ENCODE data around the gene LYRM4.

LYRM4 gene

DNA sequence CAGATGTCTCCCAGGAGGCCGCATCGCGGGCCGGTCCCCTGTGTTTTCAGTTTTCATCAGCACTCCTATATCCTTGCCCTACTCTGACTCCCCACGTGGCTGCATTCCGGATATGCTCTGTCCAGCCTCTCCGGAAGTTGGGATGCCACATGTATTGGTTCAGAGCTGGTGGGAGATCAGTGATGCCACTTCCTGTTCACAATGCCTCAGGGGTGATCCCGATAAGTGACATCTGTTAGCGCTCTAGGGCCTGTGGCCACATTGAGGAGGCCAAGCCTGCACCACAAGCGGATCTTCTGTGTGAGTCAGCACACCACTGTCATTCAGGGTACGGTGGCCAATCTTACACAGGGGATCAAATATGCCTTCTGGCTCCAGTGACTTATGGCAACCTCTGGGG is 117.8 kb downstream of the LYRM4 start (continued):
- TF ChIP-seq, protein P1, sequence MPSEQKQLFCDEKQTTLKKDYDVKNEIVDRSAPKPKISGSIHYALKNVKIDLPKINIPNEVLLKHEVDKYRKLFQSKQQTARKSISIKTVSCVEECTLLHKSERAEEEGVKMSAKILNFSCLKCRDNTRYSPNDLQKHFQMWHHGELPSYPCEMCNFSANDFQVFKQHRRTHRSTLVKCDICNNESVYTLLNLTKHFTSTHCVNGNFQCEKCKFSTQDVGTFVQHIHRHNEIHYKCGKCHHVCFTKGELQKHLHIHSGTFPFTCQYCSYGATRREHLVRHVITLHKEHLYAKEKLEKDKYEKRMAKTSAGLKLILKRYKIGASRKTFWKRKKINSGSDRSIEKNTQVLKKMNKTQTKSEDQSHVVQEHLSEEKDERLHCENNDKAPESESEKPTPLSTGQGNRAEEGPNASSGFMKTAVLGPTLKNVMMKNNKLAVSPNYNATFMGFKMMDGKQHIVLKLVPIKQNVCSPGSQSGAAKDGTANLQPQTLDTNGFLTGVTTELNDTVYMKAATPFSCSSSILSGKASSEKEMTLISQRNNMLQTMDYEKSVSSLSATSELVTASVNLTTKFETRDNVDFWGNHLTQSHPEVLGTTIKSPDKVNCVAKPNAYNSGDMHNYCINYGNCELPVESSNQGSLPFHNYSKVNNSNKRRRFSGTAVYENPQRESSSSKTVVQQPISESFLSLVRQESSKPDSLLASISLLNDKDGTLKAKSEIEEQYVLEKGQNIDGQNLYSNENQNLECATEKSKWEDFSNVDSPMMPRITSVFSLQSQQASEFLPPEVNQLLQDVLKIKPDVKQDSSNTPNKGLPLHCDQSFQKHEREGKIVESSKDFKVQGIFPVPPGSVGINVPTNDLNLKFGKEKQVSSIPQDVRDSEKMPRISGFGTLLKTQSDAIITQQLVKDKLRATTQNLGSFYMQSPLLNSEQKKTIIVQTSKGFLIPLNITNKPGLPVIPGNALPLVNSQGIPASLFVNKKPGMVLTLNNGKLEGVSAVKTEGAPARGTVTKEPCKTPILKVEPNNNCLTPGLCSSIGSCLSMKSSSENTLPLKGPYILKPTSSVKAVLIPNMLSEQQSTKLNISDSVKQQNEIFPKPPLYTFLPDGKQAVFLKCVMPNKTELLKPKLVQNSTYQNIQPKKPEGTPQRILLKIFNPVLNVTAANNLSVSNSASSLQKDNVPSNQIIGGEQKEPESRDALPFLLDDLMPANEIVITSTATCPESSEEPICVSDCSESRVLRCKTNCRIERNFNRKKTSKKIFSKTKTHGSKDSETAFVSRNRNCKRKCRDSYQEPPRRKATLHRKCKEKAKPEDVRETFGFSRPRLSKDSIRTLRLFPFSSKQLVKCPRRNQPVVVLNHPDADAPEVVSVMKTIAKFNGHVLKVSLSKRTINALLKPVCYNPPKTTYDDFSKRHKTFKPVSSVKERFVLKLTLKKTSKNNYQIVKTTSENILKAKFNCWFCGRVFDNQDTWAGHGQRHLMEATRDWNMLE (tag by site-specific recombination; conservative IDR thresholded peaks at IDR 0.05; ENCODE audit: low read depth): no peak

DNA sequence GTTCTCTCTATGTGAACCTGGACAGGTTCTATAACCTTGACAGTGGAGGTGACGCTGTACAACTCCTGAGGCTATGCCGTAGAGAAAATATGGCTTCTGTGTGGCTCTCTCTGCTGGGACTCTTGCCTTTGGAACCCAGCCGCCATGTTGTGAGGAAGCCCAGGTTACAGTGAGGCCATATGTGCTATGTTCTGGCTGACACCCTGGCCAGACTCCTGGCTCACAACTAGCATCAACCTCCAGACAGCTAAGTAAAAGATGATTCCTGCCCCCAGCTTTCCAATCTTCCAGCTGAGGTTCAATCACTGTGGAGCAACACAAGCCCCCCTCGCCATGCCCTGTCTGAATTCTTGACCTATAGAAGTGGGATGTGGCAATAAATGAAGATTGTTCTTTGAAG is 118.6 kb downstream of the LYRM4 start:
- no peaks in the 10 kb centered on the region for H3K9me3 ChIP-seq (ENCODE audit: control insufficient read depth, insufficient read depth, low read depth, low read length)
- POLR2A ChIA-PET: no interaction called here
- CTCF ChIA-PET: interaction anchor here (0.6 to 4.9 kb wide), 7 partner anchors 9 to 238 kb away, joined by 3 to 27 read pairs (median 3); no protein-coding TSS in a partner anchor
- H3K4me1 ChIP-seq (ENCODE audit: control insufficient read depth, insufficient read depth, low read length): peaks cover 4% of the 10 kb centered on the region; the same call in 1 of the 2 replicates
- no peak for TF ChIP-seq ZNF16 (tag by site-specific recombination; IDR thresholded peaks at IDR 0.05; ENCODE audit: low read depth)
- TF ChIP-seq ZNF24 (tag by site-specific recombination; IDR thresholded peaks at IDR 0.05): no peak
- no peak for TF ChIP-seq ZNF239 (tag by site-specific recombination; IDR thresholded peaks at IDR 0.05)
- no peak for TF ChIP-seq ZBTB48 (tag by site-specific recombination; IDR thresholded peaks at IDR 0.05)
- TF ChIP-seq ZFP69B (tag by site-specific recombination; IDR thresholded peaks at IDR 0.05): no peak
- no peak for TF ChIP-seq ZNF211 (tag by site-specific recombination; IDR thresholded peaks at IDR 0.05; ENCODE audit: low read depth)
- TF ChIP-seq, protein P2, sequence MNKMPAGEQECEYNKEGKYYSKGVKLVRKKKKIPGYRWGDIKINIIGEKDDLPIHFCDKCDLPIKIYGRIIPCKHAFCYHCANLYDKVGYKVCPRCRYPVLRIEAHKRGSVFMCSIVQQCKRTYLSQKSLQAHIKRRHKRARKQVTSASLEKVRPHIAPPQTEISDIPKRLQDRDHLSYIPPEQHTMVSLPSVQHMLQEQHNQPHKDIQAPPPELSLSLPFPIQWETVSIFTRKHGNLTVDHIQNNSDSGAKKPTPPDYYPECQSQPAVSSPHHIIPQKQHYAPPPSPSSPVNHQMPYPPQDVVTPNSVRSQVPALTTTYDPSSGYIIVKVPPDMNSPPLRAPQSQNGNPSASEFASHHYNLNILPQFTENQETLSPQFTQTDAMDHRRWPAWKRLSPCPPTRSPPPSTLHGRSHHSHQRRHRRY (tag by site-specific recombination; IDR thresholded peaks at IDR 0.05): no peak
- no peak for TF ChIP-seq PRDM1 (tag by site-specific recombination; IDR thresholded peaks at IDR 0.05)
- H3K27ac ChIP-seq (ENCODE audit: extremely low read depth, low read depth, low read length): no peak overlapping the region
- H3K4me3 ChIP-seq (ENCODE audit: low read depth, low read length): no peak overlapping the region
- no peaks in the 10 kb centered on the region for H3K36me3 ChIP-seq (ENCODE audit: control insufficient read depth in 2 of 2, insufficient read depth in 1 of 2, low read length in 2 of 2)

DNA sequence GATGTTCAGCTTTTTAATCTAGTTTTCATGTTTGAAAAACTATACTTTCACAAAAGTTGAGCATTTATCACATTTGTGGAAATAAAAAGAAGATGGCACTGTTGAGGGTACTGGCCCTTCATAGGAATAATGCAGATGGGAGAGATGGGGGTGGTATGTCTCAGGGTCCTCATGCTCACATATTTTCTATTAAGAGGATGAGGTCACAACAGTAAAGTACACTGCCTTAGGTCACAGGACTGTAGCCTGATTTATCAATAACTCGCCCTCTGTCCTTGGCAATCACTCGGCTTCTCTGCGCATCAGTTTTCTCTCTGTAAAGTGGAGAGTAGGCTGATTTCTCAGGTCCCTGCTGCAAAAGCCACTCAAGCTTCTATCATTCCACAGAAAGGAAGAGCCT is 119.7 kb downstream of the LYRM4 start:
- ChIA-PET CTCF (interaction anchor here (0.6 to 4.9 kb wide), 8 partner anchors 10 to 832 kb away, joined by 3 to 27 read pairs (median 6); no protein-coding TSS in a partner anchor), POLR2A (no interaction called here)
- H3K27ac ChIP-seq (ENCODE audit: extremely low read depth, low read depth, low read length): no peak overlapping the region

More for the DNA sequence above, 119.7 kb downstream of the LYRM4 start:
- TF ChIP-seq ZNF239 (tag by site-specific recombination; IDR thresholded peaks at IDR 0.05) (no peak), ZNF266 (tag by site-specific recombination; IDR thresholded peaks at IDR 0.05; ENCODE audit: low read depth) (no peak)
- TF ChIP-seq, protein P3, sequence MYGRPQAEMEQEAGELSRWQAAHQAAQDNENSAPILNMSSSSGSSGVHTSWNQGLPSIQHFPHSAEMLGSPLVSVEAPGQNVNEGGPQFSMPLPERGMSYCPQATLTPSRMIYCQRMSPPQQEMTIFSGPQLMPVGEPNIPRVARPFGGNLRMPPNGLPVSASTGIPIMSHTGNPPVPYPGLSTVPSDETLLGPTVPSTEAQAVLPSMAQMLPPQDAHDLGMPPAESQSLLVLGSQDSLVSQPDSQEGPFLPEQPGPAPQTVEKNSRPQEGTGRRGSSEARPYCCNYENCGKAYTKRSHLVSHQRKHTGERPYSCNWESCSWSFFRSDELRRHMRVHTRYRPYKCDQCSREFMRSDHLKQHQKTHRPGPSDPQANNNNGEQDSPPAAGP (tag by site-specific recombination; IDR thresholded peaks at IDR 0.05): no peak
- no peaks in the 10 kb centered on the region for H3K4me1 ChIP-seq (ENCODE audit: control insufficient read depth, insufficient read depth, low read length)
- no peak overlapping the region for H3K4me3 ChIP-seq (ENCODE audit: low read depth, low read length)
- H3K36me3 ChIP-seq (ENCODE audit: control insufficient read depth in 2 of 2, insufficient read depth in 1 of 2, low read length in 2 of 2): no peaks in the 10 kb centered on the region
- H3K9me3 ChIP-seq (ENCODE audit: control insufficient read depth, insufficient read depth, low read depth, low read length): no peaks in the 10 kb centered on the region

Data from HEK293 (cell line).